SIG-M5 (cell line): ENCODE data around the gene GAREM1.
"Not testable (repeated sequence)": the region's sequence is repeated elsewhere in the genome, so short reads cannot be mapped to it uniquely, and the experiment has no call there.

Experiments used
- DNase-seq: peaks from one replicate; lab custom pipeline; 2025; lab: John Stamatoyannopoulos, UW

Gene GAREM1

GRCh38 chr18:32326450-32327308 is 144.0 kb downstream of the GAREM1 start:
- DNase-seq = no peak

GRCh38 chr18:32324181-32324580 is 146.5 kb downstream of the GAREM1 start:
- DNase-seq = no peak

GRCh38 chr18:32321826-32322225 is 148.9 kb downstream of the GAREM1 start:
- DNase-seq = no peak

GRCh38 chr18:32319084-32319483 is 151.6 kb downstream of the GAREM1 start:
- no peak for DNase-seq

- no peak for DNase-seq
Observed at GRCh38 chr18:32318581-32318980, 152.1 kb downstream of the GAREM1 start.

- DNase-seq = no peak
Observed at GRCh38 chr18:32317651-32318050, 153.0 kb downstream of the GAREM1 start.

GRCh38 chr18:32315881-32316280 is 154.8 kb downstream of the GAREM1 start:
- no peak for DNase-seq

GRCh38 chr18:32310774-32311173 is 159.9 kb downstream of the GAREM1 start:
- DNase-seq = no peak

GRCh38 chr18:32310101-32310500 is 160.6 kb downstream of the GAREM1 start:
- no peak for DNase-seq

- DNase-seq = no peak
Observed at GRCh38 chr18:32308493-32309120, 162.1 kb downstream of the GAREM1 start.

- DNase-seq = no peak
Observed at GRCh38 chr18:32303400-32303799, 167.3 kb downstream of the GAREM1 start.

- DNase-seq = no peak
Observed at GRCh38 chr18:32302806-32303205, 167.9 kb downstream of the GAREM1 start.

- no peak for DNase-seq
Observed at GRCh38 chr18:32301976-32302743, 168.5 kb downstream of the GAREM1 start.

- no peak for DNase-seq
Observed at GRCh38 chr18:32301361-32301760, 169.3 kb downstream of the GAREM1 start.

- DNase-seq = no peak
Observed at GRCh38 chr18:32300914-32301313, 169.8 kb downstream of the GAREM1 start.

- DNase-seq = no peak
Observed at GRCh38 chr18:32299484-32299883, 171.2 kb downstream of the GAREM1 start.

- DNase-seq = no peak
Observed at GRCh38 chr18:32298171-32298667, 172.5 kb downstream of the GAREM1 start.

- DNase-seq = no peak
Observed at GRCh38 chr18:32297579-32298170, 173.0 kb downstream of the GAREM1 start.

GRCh38 chr18:32296851-32297250 is 173.8 kb downstream of the GAREM1 start:
- no peak for DNase-seq

- DNase-seq = no peak
Observed at GRCh38 chr18:32295604-32296003, 175.1 kb downstream of the GAREM1 start.

- no peak for DNase-seq
Observed at GRCh38 chr18:32293107-32293506, 177.6 kb downstream of the GAREM1 start.

GRCh38 chr18:32291623-32292022 is 179.1 kb downstream of the GAREM1 start:
- not testable (repeated sequence) for DNase-seq
